Measurements from ENCODE around the gene SCGB2A2. TPM values are rescaled to one million over a fixed set of nuclear protein-coding genes. Genes with fewer than 3 reads are reported as not detected.

Gene SCGB2A2
- total RNA-seq, 1 experiment from 2014 or later = not detected

- no peak for DNase-seq (ENCODE audit: unreplicated experiment)
- intact Hi-C loops (cut with micrococcal nuclease) = no loop called here
- ChIA-PET CTCF (interaction anchor here (0.8 kb wide), 1 partner anchor 16 kb away, joined by 5 read pairs; no protein-coding TSS in a partner anchor), POLR2A (no interaction called here)
- Mint-ChIP-seq H3K27ac (ENCODE audit: low read depth, unreplicated experiment) (no peak overlapping the region), H3K36me3 (ENCODE audit: insufficient read depth, unreplicated experiment) (no peaks in the 10 kb centered on the region), H3K4me3 (ENCODE audit: unreplicated experiment) (no peak overlapping the region), H3K4me1 (ENCODE audit: insufficient read depth, unreplicated experiment) (peaks cover 1% of the 10 kb centered on the region), H3K27me3 (ENCODE audit: insufficient read depth, unreplicated experiment) (peaks cover 12% of the 10 kb centered on the region), H3K9me3 (ENCODE audit: unreplicated experiment) (no peaks in the 10 kb centered on the region)
- no peak for TF ChIP-seq CTCF (IDR thresholded peaks at IDR 0.05; ENCODE audit: unreplicated experiment)
- BruUV-seq (replicated peaks) = no TSS peak
These were observed 10.5 kb downstream of the SCGB2A2 start for GRCh38 chr11:62280452-62280851.

GRCh38 chr11:62295504-62295903 lies 25.5 kb downstream of the SCGB2A2 start:
- POLR2A ChIA-PET = no interaction called here

GRCh38 chr11:62298975-62299374 lies 29.0 kb downstream of the SCGB2A2 start, which contains the start of gene SCGB1D4:
TSS of gene SCGB1D4 (minus strand) at chr11:62299075. CDS start at chr11:62299010, 65 bp downstream.
- TF ChIP-seq CTCF (IDR thresholded peaks at IDR 0.05; ENCODE audit: unreplicated experiment) = no peak
- peaks cover 45% of the 10 kb centered on the region for H3K27me3 Mint-ChIP-seq (ENCODE audit: insufficient read depth, unreplicated experiment)
- CTCF ChIA-PET = interaction anchor here (0.6 kb wide), 1 partner anchor 578 kb away, joined by 3 read pairs; no protein-coding TSS in a partner anchor

More at GRCh38 chr11:62295504-62295903, 25.5 kb downstream of the SCGB2A2 start:
- CTCF ChIA-PET = no interaction called here
- H3K27ac Mint-ChIP-seq (ENCODE audit: low read depth, unreplicated experiment) = no peak overlapping the region
- H3K36me3 Mint-ChIP-seq (ENCODE audit: insufficient read depth, unreplicated experiment) = no peaks in the 10 kb centered on the region
- no peak for TF ChIP-seq CTCF (IDR thresholded peaks at IDR 0.05; ENCODE audit: unreplicated experiment)
- H3K4me3 Mint-ChIP-seq (ENCODE audit: unreplicated experiment) = no peak overlapping the region
- H3K27me3 Mint-ChIP-seq (ENCODE audit: insufficient read depth, unreplicated experiment) = peaks cover 45% of the 10 kb centered on the region
- no TSS peak for BruUV-seq (replicated peaks)
- intact Hi-C loops (cut with micrococcal nuclease) = no loop called here
- peak; percentile 31 for DNase-seq (ENCODE audit: unreplicated experiment)
- H3K9me3 Mint-ChIP-seq (ENCODE audit: unreplicated experiment) = no peaks in the 10 kb centered on the region
- no peaks in the 10 kb centered on the region for H3K4me1 Mint-ChIP-seq (ENCODE audit: insufficient read depth, unreplicated experiment)

GRCh38 chr11:62306227-62306626 lies 36.3 kb downstream of the SCGB2A2 start:
- CTCF ChIA-PET = interaction anchor here (1.0 to 1.5 kb wide), 2 partner anchors 64 to 89 kb away, joined by 5 read pairs; partner anchors contain the start of gene SCGB1D2
- intact Hi-C loops (cut with micrococcal nuclease) = no loop called here

More at GRCh38 chr11:62298975-62299374, 29.0 kb downstream of the SCGB2A2 start, which contains the start of gene SCGB1D4:
- BruUV-seq (replicated peaks) = no TSS peak
- Mint-ChIP-seq H3K4me1 (ENCODE audit: insufficient read depth, unreplicated experiment) (no peaks in the 10 kb centered on the region), H3K4me3 (ENCODE audit: unreplicated experiment) (no peak within 1 kb of the TSS), H3K27ac (ENCODE audit: low read depth, unreplicated experiment) (no peak within 1 kb of the TSS), H3K36me3 (ENCODE audit: insufficient read depth, unreplicated experiment) (no peaks in the 10 kb centered on the region), H3K9me3 (ENCODE audit: unreplicated experiment) (no peaks in the 10 kb centered on the region)
- DNase-seq (ENCODE audit: unreplicated experiment) = no peak
- intact Hi-C loops (cut with micrococcal nuclease) = no loop called here
- POLR2A ChIA-PET = no interaction called here

More at GRCh38 chr11:62306227-62306626, 36.3 kb downstream of the SCGB2A2 start:
- Mint-ChIP-seq H3K27me3 (ENCODE audit: insufficient read depth, unreplicated experiment) (peaks cover 37% of the 10 kb centered on the region), H3K4me3 (ENCODE audit: unreplicated experiment) (no peak overlapping the region), H3K27ac (ENCODE audit: low read depth, unreplicated experiment) (no peak overlapping the region), H3K4me1 (ENCODE audit: insufficient read depth, unreplicated experiment) (peaks cover 6% of the 10 kb centered on the region), H3K9me3 (ENCODE audit: unreplicated experiment) (peaks cover 7% of the 10 kb centered on the region), H3K36me3 (ENCODE audit: insufficient read depth, unreplicated experiment) (no peaks in the 10 kb centered on the region)
- POLR2A ChIA-PET = interaction anchor here (0.7 kb wide), 1 partner anchor 453 kb away, joined by 3 read pairs; no protein-coding TSS in a partner anchor
- DNase-seq (ENCODE audit: unreplicated experiment) = no peak
- BruUV-seq (replicated peaks) = no TSS peak
- TF ChIP-seq CTCF (IDR thresholded peaks at IDR 0.05; ENCODE audit: unreplicated experiment) = no peak

All from MCF 10A (cell line).